GM19351 (cell line): ENCODE measurements around the gene GLT8D2.
"Not testable (repeated sequence)": the region's sequence is repeated elsewhere in the genome, so short reads cannot be mapped to it uniquely, and the experiment has no call there.

Experiments
- ATAC-seq: cut with Tn5 transposase; IDR thresholded peaks from one replicate; pipeline ENCODE4 v1.9.1; 2021; ENCODE audit warnings: mild to moderate bottlenecking, moderate library complexity; ENCODE audit not compliant: unreplicated experiment

The GLT8D2 gene

GRCh38 chr12:104054681-104055346, 4.8 kb upstream of the GLT8D2 start:
- ATAC-seq, result no peak

- no peak for ATAC-seq
Observed at GRCh38 chr12:104050436-104050835, 449 bp upstream of the GLT8D2 start.

GRCh38 chr12:104049278-104049902, 597 bp downstream of the GLT8D2 start:
- ATAC-seq, result no peak

- ATAC-seq, result no peak
Observed at GRCh38 chr12:104048811-104049210, 1.2 kb downstream of the GLT8D2 start.

GRCh38 chr12:104048162-104048561, 1.8 kb downstream of the GLT8D2 start:
- no peak for ATAC-seq

GRCh38 chr12:104046306-104046705, 3.7 kb downstream of the GLT8D2 start:
- ATAC-seq, result no peak

GRCh38 chr12:104044158-104044557, 5.8 kb downstream of the GLT8D2 start:
- ATAC-seq, result no peak

GRCh38 chr12:104042580-104042979, 7.4 kb downstream of the GLT8D2 start:
- no peak for ATAC-seq

GRCh38 chr12:104039769-104040168, 10.2 kb downstream of the GLT8D2 start:
- not testable (repeated sequence) for ATAC-seq

GRCh38 chr12:104036143-104036542, 13.8 kb downstream of the GLT8D2 start:
- not testable (repeated sequence) for ATAC-seq

GRCh38 chr12:104030596-104030995, 19.4 kb downstream of the GLT8D2 start:
- not testable (repeated sequence) for ATAC-seq

GRCh38 chr12:104026841-104027599, 23.0 kb downstream of the GLT8D2 start:
- ATAC-seq, result no peak

GRCh38 chr12:104025771-104026170, 24.2 kb downstream of the GLT8D2 start:
- no peak for ATAC-seq

GRCh38 chr12:104024348-104024747, 25.6 kb downstream of the GLT8D2 start:
- no peak for ATAC-seq

- ATAC-seq, result no peak
Observed at GRCh38 chr12:104023710-104024109, 26.3 kb downstream of the GLT8D2 start.

GRCh38 chr12:104022786-104023185, 27.2 kb downstream of the GLT8D2 start:
- ATAC-seq, result no peak

GRCh38 chr12:104021862-104022261, 28.1 kb downstream of the GLT8D2 start:
- not testable (repeated sequence) for ATAC-seq

- no peak for ATAC-seq
Observed at GRCh38 chr12:104012331-104012730, 37.7 kb downstream of the GLT8D2 start.

- no peak for ATAC-seq
Observed at GRCh38 chr12:104011253-104011652, 38.7 kb downstream of the GLT8D2 start.

- ATAC-seq, result no peak
Observed at GRCh38 chr12:104010606-104011169, 39.3 kb downstream of the GLT8D2 start.

GRCh38 chr12:104010121-104010520, 39.9 kb downstream of the GLT8D2 start:
- ATAC-seq, result no peak

- ATAC-seq, result no peak
Observed at GRCh38 chr12:104006929-104007328, 43.1 kb downstream of the GLT8D2 start.
